Measurements from ENCODE around the gene CLEC3A. TPM values are rescaled to one million over a fixed set of nuclear protein-coding genes. Genes with fewer than 3 reads are reported as not detected.
"Not testable (repeated sequence)": the region's sequence is repeated elsewhere in the genome, so short reads cannot be mapped to it uniquely, and the experiment has no call there.

CLEC3A gene, protein sequence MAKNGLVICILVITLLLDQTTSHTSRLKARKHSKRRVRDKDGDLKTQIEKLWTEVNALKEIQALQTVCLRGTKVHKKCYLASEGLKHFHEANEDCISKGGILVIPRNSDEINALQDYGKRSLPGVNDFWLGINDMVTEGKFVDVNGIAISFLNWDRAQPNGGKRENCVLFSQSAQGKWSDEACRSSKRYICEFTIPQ
- under 1 TPM in 1 of 3 donors, not detected in 2; 0.12 TPM for polyA plus RNA-seq (ENCODE audit: insufficient read length in 3 of 3)

- no peak for DNase-seq (ENCODE audit: low read depth in 3 of 3, low spot score in 2 of 3)
These were observed at the start of gene CLEC3A for GRCh38 chr16:78022347-78023060. CLEC3A (plus strand) TSS chr16:78022548; CDS start chr16:78022627, 79 bp downstream.

DNA sequence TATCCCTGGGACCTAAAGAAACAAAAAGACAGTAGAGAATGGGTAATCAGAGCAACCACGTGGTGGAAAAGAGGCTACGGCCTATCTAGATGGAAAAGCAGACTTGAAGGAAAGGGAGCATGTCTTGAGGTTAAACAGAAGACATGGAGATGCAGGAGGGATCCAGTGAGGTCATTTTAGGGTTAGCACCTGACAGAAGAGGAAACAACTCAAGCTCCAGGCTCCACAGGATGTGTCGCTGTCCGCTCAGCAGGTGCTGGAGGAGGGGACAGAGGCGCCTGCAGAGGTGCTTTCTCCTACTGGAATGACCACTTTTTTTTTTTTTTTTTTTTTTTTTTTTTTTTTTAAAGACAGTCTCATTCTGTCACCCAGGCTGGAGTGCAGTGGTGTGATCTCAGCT is 47.5 kb upstream of the CLEC3A start:
- no peak for DNase-seq (ENCODE audit: low read depth in 3 of 3, low spot score in 2 of 3)

GRCh38 chr16:77975942-77976341 is 46.4 kb upstream of the CLEC3A start:
- DNase-seq (ENCODE audit: low read depth in 3 of 3, low spot score in 2 of 3): no peak

GRCh38 chr16:77977339-77977738 is 45.0 kb upstream of the CLEC3A start:
- DNase-seq (ENCODE audit: low read depth in 3 of 3, low spot score in 2 of 3): no peak

DNA sequence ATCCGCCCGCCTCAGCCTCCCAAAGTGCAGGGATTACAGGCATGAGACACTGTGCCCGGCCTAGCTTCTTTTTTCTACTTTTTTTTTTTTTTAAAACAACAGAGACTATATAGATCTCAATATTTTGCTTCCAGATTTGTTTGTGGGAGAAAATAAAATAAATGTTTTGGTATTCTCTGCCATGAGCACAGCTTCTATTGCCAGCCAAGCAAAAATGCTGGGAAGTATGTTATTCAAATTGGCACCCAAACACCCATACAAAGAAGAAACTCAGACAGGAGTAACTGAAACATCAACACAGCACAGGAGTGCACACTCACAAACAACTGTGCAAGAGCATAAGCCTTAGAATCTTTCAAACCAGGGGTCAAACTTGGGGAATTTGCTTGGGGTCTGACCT is 37.2 kb upstream of the CLEC3A start:
- no peak for DNase-seq (ENCODE audit: low read depth in 3 of 3, low spot score in 2 of 3)

DNA sequence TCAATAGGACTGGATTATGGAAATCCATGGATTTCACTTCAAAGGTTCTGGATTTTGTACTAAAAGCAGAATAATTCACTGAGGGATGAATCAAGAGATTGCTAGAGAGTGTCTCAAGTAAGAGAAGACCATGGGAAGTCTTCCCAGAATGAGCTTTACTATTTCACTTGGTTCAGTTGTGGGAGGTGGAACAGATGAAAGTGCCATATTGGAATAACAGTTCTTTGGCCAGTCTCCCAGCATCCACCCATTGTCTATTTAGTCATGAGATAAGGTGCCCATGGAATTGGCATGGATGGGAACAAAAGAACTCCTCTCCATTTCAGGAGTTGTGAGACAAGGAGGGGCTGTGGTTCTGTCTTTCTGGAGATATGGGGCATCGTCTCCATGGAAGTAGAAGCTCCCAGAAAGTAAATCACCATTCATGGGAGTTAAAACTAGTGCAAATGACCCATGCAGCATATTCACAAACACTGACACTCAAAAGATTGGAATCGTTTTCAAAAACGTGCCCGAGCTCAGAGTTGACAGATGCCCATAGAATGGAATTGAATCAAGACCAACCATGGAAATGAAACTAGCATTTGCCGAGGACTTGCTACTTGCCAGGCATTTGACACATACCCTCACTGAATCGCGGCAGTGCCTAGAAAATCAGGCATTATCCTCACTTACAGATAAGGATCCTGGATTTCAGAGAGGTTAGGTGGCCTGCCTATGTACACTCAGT is 36.2 kb upstream of the CLEC3A start:
- DNase-seq (ENCODE audit: low read depth in 3 of 3, low spot score in 2 of 3): no peak

GRCh38 chr16:77987810-77988209 is 34.5 kb upstream of the CLEC3A start:
- no peak for DNase-seq (ENCODE audit: low read depth in 3 of 3, low spot score in 2 of 3)

DNA sequence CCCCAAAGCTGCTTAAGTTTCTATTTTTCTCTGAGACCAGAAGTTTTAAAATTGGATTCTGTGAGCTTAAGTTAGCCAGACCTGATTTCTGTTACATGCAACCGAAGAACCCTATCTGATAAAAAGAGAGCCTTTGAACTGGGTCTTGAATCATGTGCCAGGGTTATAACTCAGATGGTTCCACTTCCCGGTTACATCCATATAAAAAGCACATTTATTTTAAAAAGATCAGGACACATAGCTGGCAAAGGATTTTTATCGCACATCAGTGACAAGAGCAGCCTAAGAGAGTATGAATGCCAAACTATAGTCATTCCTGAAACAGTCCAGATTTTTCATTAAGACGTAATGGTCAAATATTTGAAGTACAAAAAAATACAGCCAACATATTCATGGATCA is 32.5 kb upstream of the CLEC3A start:
- DNase-seq (ENCODE audit: low read depth in 3 of 3, low spot score in 2 of 3): no peak

DNA sequence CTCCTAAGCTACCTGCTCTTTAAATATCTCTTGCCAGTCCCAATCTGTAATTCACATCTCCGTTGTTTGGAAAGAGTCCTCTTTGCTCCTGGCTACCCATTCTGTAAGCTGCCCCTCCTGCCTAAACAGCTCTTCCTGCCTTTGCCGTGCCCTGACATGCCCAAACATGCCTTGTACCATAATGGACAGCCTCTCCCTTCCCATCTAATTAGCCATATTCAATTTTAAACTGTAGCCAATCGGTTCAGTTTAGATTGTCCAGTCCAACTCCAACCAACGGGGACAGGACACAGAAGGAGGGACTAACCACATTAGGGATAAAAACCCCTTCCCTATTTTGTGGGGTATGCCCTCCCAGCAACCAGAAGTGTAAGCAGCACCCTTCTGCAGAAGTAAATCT is 30.6 kb upstream of the CLEC3A start:
- DNase-seq (ENCODE audit: low read depth in 3 of 3, low spot score in 2 of 3): no peak

DNA sequence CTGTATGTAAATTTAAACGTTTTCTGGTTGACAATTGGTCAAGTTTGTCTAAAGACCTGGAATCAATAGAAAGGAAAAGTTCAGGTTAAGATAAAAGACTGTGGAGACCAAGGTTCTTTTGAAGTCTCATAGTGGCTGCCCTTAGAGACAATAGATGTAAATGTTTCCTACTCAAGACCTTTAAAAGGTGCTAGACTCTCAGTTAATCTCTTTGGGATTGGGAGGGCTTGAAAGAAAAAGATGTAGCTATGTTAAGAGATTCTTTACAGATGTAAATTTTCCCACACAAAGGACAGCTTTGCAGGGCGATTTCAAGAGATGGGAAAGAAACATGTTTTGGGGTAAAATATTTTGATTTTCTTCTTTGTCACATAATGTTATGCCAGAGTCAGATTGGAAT is 30.0 kb upstream of the CLEC3A start:
- DNase-seq (ENCODE audit: low read depth in 3 of 3, low spot score in 2 of 3): not testable (repeated sequence)

DNA sequence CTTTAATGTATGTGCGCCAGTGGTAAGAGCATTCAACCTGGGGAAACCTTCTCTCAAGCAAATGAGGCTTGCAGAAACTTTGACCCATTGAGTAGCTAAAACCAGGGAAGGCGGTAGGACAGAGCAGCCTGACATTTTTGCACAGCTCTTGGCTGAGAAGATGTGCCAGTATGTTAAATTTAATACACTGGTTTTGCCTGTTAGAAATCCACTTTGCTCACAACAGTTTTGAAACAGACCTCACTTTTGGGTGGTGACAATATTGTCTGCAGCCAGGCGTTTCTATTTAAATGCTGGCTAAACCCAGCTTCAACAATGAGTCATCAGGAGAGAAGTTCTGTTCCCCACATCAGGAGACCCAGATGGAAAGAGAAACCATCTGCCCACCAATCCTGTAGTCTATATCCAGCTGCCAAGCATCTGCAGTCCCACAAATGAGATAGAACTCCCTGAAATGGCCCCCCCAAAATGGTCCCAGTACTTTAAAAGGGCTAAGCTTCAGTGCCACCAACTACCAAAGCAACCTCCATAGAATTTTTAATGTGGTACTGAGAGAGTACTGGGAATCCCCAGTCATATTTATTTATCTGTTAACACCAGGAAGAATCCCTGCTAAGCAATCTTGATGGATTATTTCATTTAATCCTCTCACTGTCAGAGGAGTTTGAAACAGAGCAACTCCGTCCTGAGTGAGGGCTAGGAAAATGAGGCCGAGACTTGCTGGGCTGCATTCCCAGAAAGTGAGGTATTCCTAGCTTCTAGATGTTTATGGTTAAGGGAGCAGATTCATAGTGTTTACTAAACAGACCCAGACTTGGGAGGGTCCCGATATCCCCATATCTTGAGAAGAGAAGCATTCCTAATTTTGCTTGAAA is 29.0 kb upstream of the CLEC3A start:
- DNase-seq (ENCODE audit: low read depth in 3 of 3, low spot score in 2 of 3): no peak

DNA sequence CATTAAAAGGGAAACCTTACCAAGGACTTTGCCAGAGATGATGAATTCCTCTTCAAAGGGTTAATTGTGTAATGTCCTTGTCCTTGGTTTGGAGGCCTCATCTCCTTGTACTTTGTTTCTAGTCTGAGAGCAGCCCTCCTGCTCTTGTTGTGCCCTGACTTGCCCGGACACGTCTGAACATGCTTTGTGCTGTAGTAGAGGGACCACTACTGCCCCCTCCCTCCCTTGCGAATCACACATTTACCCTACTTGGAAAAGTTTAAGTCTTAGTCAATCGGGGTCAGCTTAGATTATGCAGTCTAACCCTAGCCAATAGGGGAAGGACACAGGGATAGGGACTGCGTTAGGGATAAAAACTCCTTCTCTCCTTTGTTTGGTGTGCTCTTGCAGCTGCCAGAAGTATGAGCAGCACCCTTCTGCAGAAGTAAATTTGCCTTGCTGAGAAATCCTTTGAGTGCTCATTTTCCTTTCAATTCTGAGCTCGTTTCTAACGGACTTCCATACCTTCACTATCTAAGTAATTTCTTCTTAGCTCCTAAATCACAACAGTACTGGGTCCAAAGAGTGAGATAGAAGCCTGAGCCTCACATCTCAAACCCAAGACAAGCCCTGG is 26.4 kb upstream of the CLEC3A start:
- no peak for DNase-seq (ENCODE audit: low read depth in 3 of 3, low spot score in 2 of 3)

DNA sequence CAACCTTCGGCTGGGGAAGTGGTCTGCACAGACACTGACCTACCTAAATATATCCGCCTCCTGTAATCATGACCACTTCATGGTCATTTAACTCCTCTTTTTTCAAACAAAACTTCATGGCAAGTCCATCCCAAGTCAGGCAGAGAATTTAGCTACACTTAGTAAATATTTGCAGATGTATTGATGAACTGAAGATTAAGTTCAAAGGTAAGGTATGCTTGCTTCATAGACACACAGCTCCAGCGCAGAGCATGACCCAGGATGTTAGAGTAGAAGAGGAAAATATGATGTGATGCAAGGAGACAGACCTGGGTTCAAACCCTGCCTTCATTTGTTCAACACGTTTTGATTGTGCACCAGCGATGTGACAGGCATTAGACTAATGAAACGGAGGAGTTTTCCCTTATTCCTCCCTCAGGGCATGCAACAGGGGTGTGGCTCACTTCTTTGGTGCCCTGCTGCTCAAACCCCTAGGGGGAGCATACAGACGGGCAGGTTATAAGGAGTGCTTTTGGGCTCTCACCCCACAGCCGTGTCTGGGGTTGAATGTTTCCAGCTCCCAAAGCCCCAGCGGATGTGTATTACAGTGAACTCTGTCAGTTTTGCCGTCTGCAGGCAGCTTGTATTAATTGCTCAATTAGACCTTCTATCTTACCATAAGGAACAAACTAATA is 23.9 kb upstream of the CLEC3A start:
- no peak for DNase-seq (ENCODE audit: low read depth in 3 of 3, low spot score in 2 of 3)

DNA sequence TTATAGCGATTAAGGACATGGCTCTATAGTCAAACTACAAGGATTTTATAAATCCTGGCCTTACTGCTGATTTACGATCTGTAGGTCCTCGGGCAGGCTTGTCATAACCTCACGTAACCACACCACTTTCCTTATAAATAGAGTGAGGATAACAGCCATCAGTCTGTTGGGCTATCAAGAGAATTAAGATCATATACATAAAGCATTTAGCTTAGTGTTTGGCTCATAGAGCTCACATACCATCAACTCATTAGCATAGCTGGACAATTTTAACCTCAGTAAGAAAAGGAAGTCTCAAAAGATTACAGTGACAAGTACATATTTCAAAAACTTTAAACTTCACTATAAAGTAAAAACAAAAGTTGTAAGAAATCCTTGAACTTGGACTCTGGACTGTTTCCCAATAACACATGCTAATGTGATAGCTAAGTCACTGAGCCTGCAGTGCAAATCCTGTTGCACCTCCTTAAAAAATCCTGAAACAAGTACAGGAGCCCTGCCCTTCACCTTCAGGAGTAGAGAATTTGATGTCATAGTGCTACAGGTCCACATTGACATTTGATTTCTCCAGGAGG is 20.8 kb upstream of the CLEC3A start:
- no peak for DNase-seq (ENCODE audit: low read depth in 3 of 3, low spot score in 2 of 3)

DNA sequence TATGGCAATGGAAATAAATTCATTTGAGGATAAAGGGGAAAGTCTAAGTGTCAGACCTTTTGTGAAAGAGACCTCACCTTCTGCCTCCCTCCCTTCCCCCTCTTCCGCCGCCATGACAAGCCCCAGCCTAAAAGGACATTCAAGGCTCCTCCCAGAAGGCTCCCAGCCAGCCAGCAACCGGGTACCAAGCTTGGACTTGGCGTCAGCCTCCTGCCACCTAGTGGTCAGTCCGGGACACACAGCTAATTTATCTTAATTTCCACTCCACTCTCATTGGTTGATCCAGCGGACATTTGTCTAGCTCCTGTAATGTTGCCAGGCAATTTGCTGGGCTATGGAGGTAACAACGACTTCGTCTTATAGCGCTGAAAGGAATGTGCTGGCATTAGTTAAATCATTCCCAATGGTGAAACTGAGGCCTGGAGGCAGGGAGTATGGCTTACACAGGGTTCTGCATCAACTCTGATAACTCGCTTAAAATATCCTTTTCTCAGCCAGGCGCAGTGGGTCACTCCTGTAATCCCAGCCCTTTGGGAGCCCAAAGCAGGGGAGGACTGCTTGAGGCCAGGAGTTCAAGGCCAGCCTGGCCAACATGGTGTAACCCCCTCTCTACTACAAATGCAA is 19.3 kb upstream of the CLEC3A start:
- DNase-seq (ENCODE audit: low read depth in 3 of 3, low spot score in 2 of 3): peak; percentile 58 to 64 (median 60)

DNA sequence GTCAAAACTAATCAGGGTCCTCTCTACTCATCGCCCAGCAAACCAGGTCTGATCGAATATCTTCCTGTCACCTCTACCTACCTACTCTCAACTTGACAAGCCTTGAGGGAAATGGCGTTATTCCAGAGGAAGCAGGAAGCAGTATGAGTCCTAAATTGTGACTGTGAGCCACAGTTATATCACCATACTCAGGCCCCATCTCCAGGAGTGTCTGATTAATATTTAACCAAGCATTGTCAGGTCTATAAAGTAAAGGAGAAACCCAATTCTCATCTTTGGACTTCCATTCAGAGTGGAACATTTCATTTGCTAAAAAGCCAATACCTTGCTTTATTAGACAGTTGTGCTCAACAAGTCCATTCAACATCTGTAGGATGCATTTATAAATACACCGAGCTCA is 17.8 kb upstream of the CLEC3A start:
- DNase-seq (ENCODE audit: low read depth in 3 of 3, low spot score in 2 of 3): no peak

- no peak for DNase-seq (ENCODE audit: low read depth in 3 of 3, low spot score in 2 of 3)
These were observed 16.5 kb upstream of the CLEC3A start for GRCh38 chr16:78005881-78006280.

- DNase-seq (ENCODE audit: low read depth in 3 of 3, low spot score in 2 of 3): no peak
These were observed 15.2 kb upstream of the CLEC3A start for GRCh38 chr16:78007121-78007520.

DNA sequence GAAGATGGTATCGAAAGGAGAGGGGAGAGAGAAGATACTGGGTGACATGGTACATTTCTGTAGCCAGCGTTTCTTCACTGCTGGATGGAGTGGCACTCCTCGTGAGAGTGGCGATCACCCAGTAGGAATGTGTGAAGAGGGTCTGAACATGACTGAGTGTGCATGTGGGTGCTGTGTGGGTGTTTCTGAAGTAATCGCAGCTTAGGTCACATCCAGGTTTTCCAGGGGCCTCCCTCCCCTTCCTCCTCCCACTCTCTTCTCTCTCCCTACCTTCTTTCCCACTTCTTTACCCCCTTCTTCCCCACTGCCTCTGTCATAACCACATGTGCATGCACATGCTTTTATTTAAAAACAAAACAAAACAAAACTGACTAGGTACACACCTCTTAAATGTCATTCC is 1.8 kb downstream of the CLEC3A start:
- DNase-seq (ENCODE audit: low read depth in 3 of 3, low spot score in 2 of 3): no peak

All from right renal cortex interstitium (tissue), 3 donors.